K562 (cell line): ENCODE results near the gene KISS1. TPM values are rescaled to one million over a fixed set of nuclear protein-coding genes. Genes with fewer than 3 reads are reported as not detected.
A peak's percentile ranks its signal among the peaks of the same experiment; 100 is the strongest.

ENCODE experiments used
- CHD7 ChIP-seq: fragments of 200-600 bp; sonication (generic); IDR thresholded peaks from one replicate; pipeline ENCODE4 v1.6.1; 2012; ENCODE audit warnings: mild to moderate bottlenecking, low read depth, low read length, inconsistent platforms
- CLOCK ChIP-seq: fragments of 250-450 bp; sonication (Bioruptor Pico); IDR thresholded peaks from 2 replicates; pipeline ENCODE4 v1.4.0; 2020; ENCODE audit warnings: mild to moderate bottlenecking, moderate library complexity, borderline replicate concordance
- EP300 ChIP-seq: IDR thresholded peaks from 2 replicates; pipeline ENCODE4 v1.6.1; 2012; ENCODE audit warnings: low read length, improper control_type of control experiment
- HDAC6 ChIP-seq: IDR thresholded peaks from 2 replicates; pipeline ENCODE4 v1.6.1; 2012; ENCODE audit warnings: low read depth, mild to moderate bottlenecking, control low read depth, inconsistent platforms, low read length, moderate library complexity
- HMBOX1 ChIP-seq: sonication (generic); IDR thresholded peaks from 2 replicates; pipeline ENCODE4 v1.6.1; 2016
- PRDM10 ChIP-seq: fragments of 450-650 bp; IDR thresholded peaks from 2 replicates; pipeline ENCODE4 v1.6.1; 2018; ENCODE audit not compliant: partially characterized antibody
- ZNF41 ChIP-seq: fragments of 250-450 bp; sonication (Bioruptor Pico); conservative IDR thresholded peaks from 2 replicates; pipeline ENCODE4 v1.4.0; 2020; ENCODE audit warnings: mild to moderate bottlenecking
- ZNF699 ChIP-seq: fragments of 250-450 bp; sonication (Bioruptor Pico); IDR thresholded peaks from 2 replicates; pipeline ENCODE4 v1.8.0; 2021; ENCODE audit warnings: mild to moderate bottlenecking, moderate library complexity; ENCODE audit not compliant: insufficient replicate concordance
- polyA plus RNA-seq, 8 experiments: library from polyadenylated mRNA; depleted of rRNA in 4 of 8; stranded (reverse) in 5 of 8; unstranded in 3 of 8; fragments of >200 nt; fragmentation: Nextera tagmentation in 2 of 8; fragmentation: Illumina TruSeq in 1 of 8; extraction: Ambion mirVana in 2 of 8; extraction: Trizol in 1 of 8; gene quantifications; 2 replicates each; pipeline versions ENCODE4 v1.2.1 to v1.2.3, GENCODE V29; 2011 to 2014; ENCODE audit warnings: inconsistent platforms in 1 of 8, missing spikeins in 1 of 8
- total RNA-seq, 7 experiments: library from RNA; depleted of rRNA in 6 of 7; stranded (reverse); fragments of >200 nt in 6 of 7; fragmentation: Illumina TruSeq in 2 of 7; extraction: Trizol in 2 of 7; gene quantifications; 2 replicates each; pipeline versions ENCODE4 v1.2.1 to v1.2.3, GENCODE V29; 2011 to 2021; ENCODE audit warnings: low replicate concordance in 1 of 7

Gene KISS1
- total and polyA plus RNA-seq, 9 of the 15 experiments (the other 6 are each of a cell fraction or from before 2014, with no cell fraction given) = 0.31 TPM; not detected in 8

GRCh38 chr1:204177133-204177532 is 19.2 kb downstream of the KISS1 start (continued):
- TF ChIP-seq HMBOX1 (peak; percentile 76), ZNF699 (CRISPR knock-in tag) (no peak), CHD7 (no peak), HDAC6 (no peak), PRDM10 (peak; percentile 39), ZNF41 (no peak), EP300 (peak; percentile 83), CLOCK (CRISPR knock-in tag) (no peak)
